HCT116 (cell line): ENCODE measurements around the gene SDC3. TPM values are rescaled to one million over a fixed set of nuclear protein-coding genes. Genes with fewer than 3 reads are reported as not detected.

Experiments
- ATAC-seq: fragments of 200-7000 bp; cut with Tn5 transposase; 2 replicates; pipeline ENCODE4 v1.9.1; 2020; ENCODE audit warnings: mild to moderate bottlenecking, moderate library complexity
- BruUV-seq: library from RNA; stranded (reverse); fragments of 400-500 nt; replicated peaks from 2 replicates; lab custom pipeline; 2021; lab: Mats Ljungman, UMichigan
- CTCF ChIA-PET: fragments of 300-600 bp; sonication (Branson Sonifier 250); formaldehyde crosslinking; loops from one replicate; lab custom pipeline; 2021; ENCODE audit warnings: antibody characterized with exemption; lab: Charles Lee
- POLR2A ChIA-PET: fragments of 300-600, 350-600 bp; sonication (Branson Sonifier 250); formaldehyde crosslinking; loops from one replicate; lab custom pipeline; 2021; ENCODE audit warnings: antibody characterized with exemption; lab: Charles Lee
- RAD21 ChIA-PET, 2 experiments: fragments of 300-600 bp; sonication (Branson Sonifier 250); formaldehyde crosslinking; loops; one replicate each; lab custom pipeline; 2023; ENCODE audit warnings: low total read pairs in 2 of 2; ENCODE audit not compliant: uncharacterized antibody in 2 of 2, unreplicated experiment in 2 of 2, low non-redundant PET in 1 of 2; lab: Charles Lee
- DNase-seq: peaks from one replicate; pipeline ENCODE4 v3.0.0-alpha.2; 2010; ENCODE audit warnings: low read depth, low spot score
- H2AFZ ChIP-seq: fragments of 200-600 bp; shearing (Covaris generic), sonication (generic); 2 replicates; pipeline ENCODE4 v1.6.1; 2017; ENCODE audit warnings: low read depth, mixed run types, mixed read lengths, antibody characterized with exemption, low read length; ENCODE audit not compliant: poor library complexity, severe bottlenecking
- H3K27ac ChIP-seq: 2 replicates; pipeline ENCODE4 v1.5.1; 2012; ENCODE audit warnings: low read depth, low read length
- H3K27me3 ChIP-seq: fragments of 200-600 bp; sonication (generic); 2 replicates; pipeline ENCODE4 v1.6.1; 2016; ENCODE audit warnings: mixed run types, low read length, mixed read lengths; ENCODE audit not compliant: insufficient read depth
- H3K36me3 ChIP-seq, 2 experiments: fragments of 200-500 bp in 1 of 2; fragments of 200-600 bp in 1 of 2; sonication (Bioruptor generic) in 1 of 2; sonication (generic) in 1 of 2; 2 replicates each; pipeline versions ENCODE4 v1.5.1 to v1.6.1; 2014 to 2016; ENCODE audit warnings: low read length in 2 of 2, inconsistent platforms in 1 of 2, mixed read lengths in 1 of 2, mixed run types in 1 of 2; ENCODE audit not compliant: insufficient read depth in 2 of 2, control insufficient read depth in 1 of 2
- H3K4me1 ChIP-seq, 2 experiments: fragments of 200-600 bp in 1 of 2; sonication (generic) in 1 of 2; 2 replicates each; pipeline versions ENCODE4 v1.5.1 to v1.6.1; 2012 to 2017; ENCODE audit warnings: low read length in 2 of 2, inconsistent platforms in 1 of 2, mild to moderate bottlenecking in 1 of 2, mixed read lengths in 1 of 2, mixed run types in 1 of 2, moderate library complexity in 1 of 2; ENCODE audit not compliant: insufficient read depth in 2 of 2, control insufficient read depth in 1 of 2
- H3K4me2 ChIP-seq: fragments of 200-600 bp; sonication (generic); 2 replicates; pipeline ENCODE4 v1.6.1; 2017; ENCODE audit warnings: mixed run types, low read length, mixed read lengths
- H3K4me3 ChIP-seq, 2 experiments: fragments of 200-600 bp in 1 of 2; sonication (generic) in 1 of 2; replicated peaks in 1 of 2; 2 replicates each; pipeline ENCODE4 v1.5.1; 2011 to 2016; ENCODE audit warnings: low read length in 2 of 2, control low read depth in 1 of 2, low read depth in 1 of 2, mild to moderate bottlenecking in 1 of 2, mixed read lengths in 1 of 2, mixed run types in 1 of 2
- H3K79me2 ChIP-seq: fragments of 200-600 bp; sonication (generic); 2 replicates; pipeline ENCODE4 v1.6.1; 2017; ENCODE audit warnings: mild to moderate bottlenecking, mixed run types, low read length, moderate library complexity, mixed read lengths; ENCODE audit not compliant: insufficient read depth
- H3K9ac ChIP-seq: fragments of 200-600 bp; sonication (generic); 2 replicates; pipeline ENCODE4 v1.6.1; 2016; ENCODE audit warnings: low read length, mixed read lengths
- H3K9me2 ChIP-seq: fragments of 200-600 bp; sonication (generic), shearing (Covaris generic); 2 replicates; pipeline ENCODE4 v1.6.1; 2017; ENCODE audit warnings: mixed run types, mild to moderate bottlenecking, moderate library complexity; ENCODE audit not compliant: insufficient read depth
- H3K9me3 ChIP-seq, 2 experiments: fragments of 200-500 bp in 1 of 2; fragments of 200-600 bp in 1 of 2; sonication (Bioruptor generic) in 1 of 2; sonication (generic) in 1 of 2; 2 replicates each; pipeline ENCODE4 v1.6.1; 2014 to 2017; ENCODE audit warnings: low read length in 2 of 2, mixed read lengths in 2 of 2, inconsistent platforms in 1 of 2, low read depth in 1 of 2, mild to moderate bottlenecking in 1 of 2, mixed run types in 1 of 2, moderate library complexity in 1 of 2; ENCODE audit not compliant: control insufficient read depth in 1 of 2, insufficient read depth in 1 of 2
- H4K20me1 ChIP-seq: fragments of 200-600 bp; sonication (generic), shearing (Covaris generic); 2 replicates; pipeline ENCODE4 v1.6.1; 2017; ENCODE audit warnings: mixed run types, mild to moderate bottlenecking, moderate library complexity; ENCODE audit not compliant: insufficient read depth
- CBX3 ChIP-seq: IDR thresholded peaks from 2 replicates; pipeline ENCODE4 v1.6.1; 2012; ENCODE audit warnings: low read depth
- CEBPB ChIP-seq: IDR thresholded peaks from 2 replicates; pipeline ENCODE4 v1.6.1; 2012; ENCODE audit warnings: low read depth
- ELF1 ChIP-seq: IDR thresholded peaks from 2 replicates; pipeline ENCODE4 v1.6.1; 2012; ENCODE audit warnings: low read depth, borderline replicate concordance
- EZH2 ChIP-seq: fragments of 200-600 bp; sonication (generic); IDR thresholded peaks from 2 replicates; pipeline ENCODE4 v1.6.1; 2017; ENCODE audit warnings: antibody characterized with exemption, mixed run types
- EZH2phosphoT487 ChIP-seq: fragments of 200-600 bp; IDR thresholded peaks from 2 replicates; pipeline ENCODE4 v1.6.1; 2018; ENCODE audit warnings: antibody characterized with exemption, borderline replicate concordance
- FOSL1 ChIP-seq: IDR thresholded peaks from 2 replicates; pipeline ENCODE4 v1.6.1; 2012; ENCODE audit warnings: low read depth
- POLR2A ChIP-seq: IDR thresholded peaks from 2 replicates; pipeline ENCODE4 v1.7.0; 2011; ENCODE audit warnings: borderline replicate concordance; ENCODE audit not compliant: insufficient read depth, insufficient read length; ENCODE audit errors: extremely low read depth
- POLR2AphosphoS5 ChIP-seq: IDR thresholded peaks from 2 replicates; pipeline ENCODE4 v1.6.1; 2011; ENCODE audit warnings: mild to moderate bottlenecking, low read depth, low read length, moderate library complexity
- RAD21 ChIP-seq: IDR thresholded peaks from 2 replicates; pipeline ENCODE4 v1.6.1; 2012; ENCODE audit warnings: low read depth, mild to moderate bottlenecking
- REST ChIP-seq: IDR thresholded peaks from 2 replicates; pipeline ENCODE4 v1.6.1; 2012; ENCODE audit warnings: low read depth
- SIN3A ChIP-seq: IDR thresholded peaks from 2 replicates; pipeline ENCODE4 v1.6.1; 2012; ENCODE audit warnings: low read depth
- SP1 ChIP-seq: IDR thresholded peaks from 2 replicates; pipeline ENCODE4 v1.6.1; 2012; ENCODE audit warnings: low read depth
- SRF ChIP-seq: IDR thresholded peaks from 2 replicates; pipeline ENCODE4 v1.6.1; 2012; ENCODE audit warnings: low read depth
- TCF7L2 ChIP-seq: IDR thresholded peaks from 2 replicates; pipeline ENCODE4 v1.7.0; 2011; ENCODE audit warnings: borderline replicate concordance, inconsistent platforms; ENCODE audit not compliant: insufficient read depth, insufficient read length; ENCODE audit errors: extremely low read depth
- YY1 ChIP-seq: IDR thresholded peaks from 2 replicates; pipeline ENCODE4 v1.6.1; 2011; ENCODE audit warnings: low read length, low read depth, moderate library complexity, mild to moderate bottlenecking; ENCODE audit not compliant: insufficient replicate concordance; ENCODE audit errors: extremely low read depth
- ZFX ChIP-seq: fragments of 450-650 bp; IDR thresholded peaks from 2 replicates; pipeline ENCODE4 v1.6.1; 2017
- ZNF274 ChIP-seq: fragments of 200-500 bp; sonication (Bioruptor generic); IDR thresholded peaks from 2 replicates; pipeline ENCODE4 v1.6.1; 2014; ENCODE audit warnings: mild to moderate bottlenecking, low read depth, low read length, inconsistent platforms
- intact Hi-C: fragments of 100-400 bp; cut with micrococcal nuclease; formaldehyde crosslinking; loops from 2 replicates; pipeline ENCODE4 v1.10.0; 2022
- total RNA-seq: library from RNA; stranded (reverse); gene quantifications from one replicate; pipeline ENCODE4 v1.2.1, GENCODE V29; 2021; ENCODE audit not compliant: unreplicated experiment
- TF ChIP-seq, protein P1 (sequence below): IDR thresholded peaks from 2 replicates; pipeline ENCODE4 v1.6.1; 2012
- TF ChIP-seq, protein P2 (sequence below), 3 experiments: fragments of 200-600 bp in 1 of 3; sonication (generic) in 1 of 3; IDR thresholded peaks in 2 of 3; conservative IDR thresholded peaks in 1 of 3; 2 replicates each; pipeline ENCODE4 v1.5.1; 2012 to 2017; ENCODE audit warnings: low read depth in 2 of 3, low read length in 2 of 3, antibody characterized with exemption in 1 of 3, borderline replicate concordance in 1 of 3, control low read depth in 1 of 3, mild to moderate bottlenecking in 1 of 3, mixed read lengths in 1 of 3, mixed run types in 1 of 3, moderate library complexity in 1 of 3; ENCODE audit not compliant: insufficient read depth in 1 of 3

SDC3 gene
- total RNA-seq, 1 experiment from 2014 or later, result 40.1 TPM

- intact Hi-C loops, result no loop called here
- Histone ChIP-seq H2AFZ (no peak overlapping the region), H3K9me2 (no peaks in the 10 kb centered on the region), H4K20me1 (no peaks in the 10 kb centered on the region), H3K9ac (no peak overlapping the region), H3K36me3 (no peaks in the 10 kb centered on the region), H3K4me2 (no peak overlapping the region), H3K4me3 (no peak overlapping the region), H3K9me3 (no peaks in the 10 kb centered on the region), H3K79me2 (no peaks in the 10 kb centered on the region), H3K4me1 (no peaks in the 10 kb centered on the region), H3K27me3 (no peaks in the 10 kb centered on the region), H3K27ac (no peak overlapping the region)
- ATAC-seq (no peak), DNase-seq (no peak)
- RAD21 ChIA-PET, result no interaction called here
- CTCF ChIA-PET, result no interaction called here
- POLR2A ChIA-PET, result no interaction called here
- TF ChIP-seq EZH2phosphoT487 (no peak), ELF1 (no peak), POLR2AphosphoS5 (no peak), RAD21 (no peak), SP1 (no peak), POLR2A (no peak), TCF7L2 (no peak), FOSL1 (no peak), ZNF274 (no peak), SRF (no peak), CEBPB (no peak), SIN3A (no peak), CBX3 (no peak), ZFX (no peak), EZH2 (no peak), YY1 (no peak), REST (no peak)
- TF ChIP-seq, protein P1, sequence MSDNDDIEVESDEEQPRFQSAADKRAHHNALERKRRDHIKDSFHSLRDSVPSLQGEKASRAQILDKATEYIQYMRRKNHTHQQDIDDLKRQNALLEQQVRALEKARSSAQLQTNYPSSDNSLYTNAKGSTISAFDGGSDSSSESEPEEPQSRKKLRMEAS, result no peak
- TF ChIP-seq, protein P2, sequence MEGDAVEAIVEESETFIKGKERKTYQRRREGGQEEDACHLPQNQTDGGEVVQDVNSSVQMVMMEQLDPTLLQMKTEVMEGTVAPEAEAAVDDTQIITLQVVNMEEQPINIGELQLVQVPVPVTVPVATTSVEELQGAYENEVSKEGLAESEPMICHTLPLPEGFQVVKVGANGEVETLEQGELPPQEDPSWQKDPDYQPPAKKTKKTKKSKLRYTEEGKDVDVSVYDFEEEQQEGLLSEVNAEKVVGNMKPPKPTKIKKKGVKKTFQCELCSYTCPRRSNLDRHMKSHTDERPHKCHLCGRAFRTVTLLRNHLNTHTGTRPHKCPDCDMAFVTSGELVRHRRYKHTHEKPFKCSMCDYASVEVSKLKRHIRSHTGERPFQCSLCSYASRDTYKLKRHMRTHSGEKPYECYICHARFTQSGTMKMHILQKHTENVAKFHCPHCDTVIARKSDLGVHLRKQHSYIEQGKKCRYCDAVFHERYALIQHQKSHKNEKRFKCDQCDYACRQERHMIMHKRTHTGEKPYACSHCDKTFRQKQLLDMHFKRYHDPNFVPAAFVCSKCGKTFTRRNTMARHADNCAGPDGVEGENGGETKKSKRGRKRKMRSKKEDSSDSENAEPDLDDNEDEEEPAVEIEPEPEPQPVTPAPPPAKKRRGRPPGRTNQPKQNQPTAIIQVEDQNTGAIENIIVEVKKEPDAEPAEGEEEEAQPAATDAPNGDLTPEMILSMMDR (IDR thresholded peaks at IDR 0.05 in 2 of 3, conservative IDR thresholded peaks at IDR 0.05 in 1 of 3; ENCODE audit: borderline replicate concordance in 1 of 3, insufficient read depth in 1 of 3, low read depth in 2 of 3, low read length in 2 of 3), result no peak
- no TSS peak for BruUV-seq
Observed at GRCh38 chr1:30881319-30882181, 27.0 kb downstream of the SDC3 start.
